Uterus (tissue), 2 donors: ENCODE data around the gene ARHGEF28.

ENCODE experiments used
- CTCF ChIP-seq, 4 experiments: fragments of 200-600 bp in 2 of 4; fragments of 450-650 bp in 2 of 4; sonication (generic) in 2 of 4; IDR thresholded peaks; one replicate each; pipeline ENCODE4 v1.5.1; 2016 to 2019; ENCODE audit warnings: antibody characterized with exemption in 4 of 4, mild to moderate bottlenecking in 2 of 4, moderate library complexity in 1 of 4
- POLR2A ChIP-seq, 2 donors: fragments of 450-650 bp; IDR thresholded peaks; one replicate each; pipeline ENCODE4 v1.6.1; 2016; ENCODE audit warnings: antibody characterized with exemption in 2 of 2, mild to moderate bottlenecking in 1 of 2, moderate library complexity in 1 of 2

GRCh38 chr5:73822989-73823339 lies 197.0 kb downstream of the ARHGEF28 start:
- TF ChIP-seq CTCF (IDR thresholded peaks at IDR 0.05) (no peak), POLR2A (IDR thresholded peaks at IDR 0.05) (no peak)
